ENCODE data around the gene DCD.
A peak's percentile ranks its signal among the peaks of the same experiment; 100 is the strongest.

The DCD gene

GRCh38 chr12:54660320-54660962 is 12.3 kb upstream of the DCD start:
- Histone ChIP-seq H3K9me2 (replicated peaks; ENCODE audit: control insufficient read depth, low read length) (no peaks in the 10 kb centered on the region), H3K79me2 (ENCODE audit: control insufficient read depth, low read length) (no peaks in the 10 kb centered on the region), H3K27ac (ENCODE audit: low read depth, low read length) (no peak overlapping the region), H3K4me2 (ENCODE audit: low read length) (no peak overlapping the region), H3K4me1 (ENCODE audit: control insufficient read depth, low read length) (peaks cover 9% of the 10 kb centered on the region), H3K4me3 (ENCODE audit: low read length) (no peak overlapping the region), H3K27me3 (ENCODE audit: control insufficient read depth, low read length) (peaks cover 24% of the 10 kb centered on the region), H3F3A (ENCODE audit: control insufficient read depth, insufficient read depth) (no peaks in the 10 kb centered on the region), H3K36me3 (ENCODE audit: control insufficient read depth, low read length) (no peaks in the 10 kb centered on the region), H4K20me1 (ENCODE audit: control insufficient read depth, insufficient read depth, low read depth, low read length) (no peaks in the 10 kb centered on the region), H3K9me3 (ENCODE audit: control insufficient read depth, insufficient read depth, low read length) (no peaks in the 10 kb centered on the region)
- TF ChIP-seq EZH2phosphoT487 (IDR thresholded peaks at IDR 0.05; ENCODE audit: borderline replicate concordance, low read length) (no peak), CTCF (IDR thresholded peaks at IDR 0.05; ENCODE audit: low read depth, low read length, poor library complexity, severe bottlenecking) (no peak)

DNA sequence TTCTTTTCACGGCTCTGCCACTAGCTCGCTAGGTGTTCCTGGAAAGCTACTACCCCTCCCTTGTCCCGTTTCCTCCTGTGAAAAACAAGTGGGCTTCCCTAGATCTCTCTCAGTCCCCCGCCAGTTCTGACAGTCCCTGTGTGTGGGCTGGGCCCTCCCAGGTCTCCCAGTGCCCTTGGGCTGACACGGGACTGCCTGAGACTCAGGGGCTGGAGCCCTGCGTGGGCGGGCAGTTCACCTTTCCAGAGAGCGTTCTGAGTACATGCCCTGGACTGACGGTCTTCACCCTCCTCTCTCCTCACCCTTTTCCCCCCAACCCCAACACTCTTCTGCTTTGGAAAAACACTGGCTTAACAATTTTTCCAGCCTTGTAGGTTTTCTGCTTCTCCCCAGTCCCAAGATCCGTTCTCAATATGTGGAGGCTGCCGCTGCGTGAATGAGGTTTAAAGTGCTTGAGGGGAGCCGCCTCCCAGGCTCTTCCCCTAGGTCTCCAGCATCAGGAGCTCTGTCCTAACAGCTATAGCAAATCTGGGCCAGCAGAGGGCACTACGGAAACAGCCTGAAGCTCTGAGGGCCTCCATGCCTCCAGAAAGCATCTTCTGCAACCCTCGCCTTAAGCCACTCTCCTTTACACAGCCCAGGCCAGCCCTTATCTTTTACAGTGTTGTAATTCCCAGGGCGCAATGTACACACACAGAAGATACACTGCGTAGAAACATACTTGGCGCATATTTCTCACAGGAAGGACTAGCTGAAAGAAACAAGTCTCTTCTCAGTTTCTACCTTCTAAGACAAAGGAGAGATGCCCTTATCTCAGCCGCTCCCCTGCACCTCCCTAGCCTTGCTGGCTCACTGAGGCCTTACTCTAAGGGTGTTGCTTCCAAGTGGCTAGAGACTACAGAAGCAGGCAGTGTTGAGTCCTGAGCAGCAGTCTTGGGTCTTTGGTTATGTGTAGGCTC is 10.4 kb upstream of the DCD start:
- peaks cover 3% of the 10 kb centered on the region; the same call in 1 of the 2 replicates for H3K4me1 ChIP-seq (ENCODE audit: control insufficient read depth, low read length)
- H3F3A ChIP-seq (ENCODE audit: control insufficient read depth, insufficient read depth): no peaks in the 10 kb centered on the region
- H3K36me3 ChIP-seq (ENCODE audit: control insufficient read depth, low read length): no peaks in the 10 kb centered on the region
- no peaks in the 10 kb centered on the region for H3K9me2 ChIP-seq (replicated peaks; ENCODE audit: control insufficient read depth, low read length)
- no peak overlapping the region for H3K4me3 ChIP-seq (ENCODE audit: low read length)
- no peaks in the 10 kb centered on the region for H3K9me3 ChIP-seq (ENCODE audit: control insufficient read depth, insufficient read depth, low read length)
- H4K20me1 ChIP-seq (ENCODE audit: control insufficient read depth, insufficient read depth, low read depth, low read length): no peaks in the 10 kb centered on the region
- H3K27me3 ChIP-seq (ENCODE audit: control insufficient read depth, low read length): peaks cover 34% of the 10 kb centered on the region
- TF ChIP-seq EZH2phosphoT487 (IDR thresholded peaks at IDR 0.05; ENCODE audit: borderline replicate concordance, low read length): no peak
- TF ChIP-seq CTCF (IDR thresholded peaks at IDR 0.05; ENCODE audit: low read depth, low read length, poor library complexity, severe bottlenecking): peak; percentile 81
- peak overlapping the region; percentile 35 for H3K4me2 ChIP-seq (ENCODE audit: low read length)
- H3K27ac ChIP-seq (ENCODE audit: low read depth, low read length): no peak overlapping the region
- no peaks in the 10 kb centered on the region for H3K79me2 ChIP-seq (ENCODE audit: control insufficient read depth, low read length)

- peaks cover 37% of the 10 kb centered on the region for H3K27me3 ChIP-seq (ENCODE audit: control insufficient read depth, low read length)
- no peaks in the 10 kb centered on the region for H3K9me2 ChIP-seq (replicated peaks; ENCODE audit: control insufficient read depth, low read length)
- H3K9me3 ChIP-seq (ENCODE audit: control insufficient read depth, insufficient read depth, low read length): no peaks in the 10 kb centered on the region
- H3K79me2 ChIP-seq (ENCODE audit: control insufficient read depth, low read length): no peaks in the 10 kb centered on the region
- H3K36me3 ChIP-seq (ENCODE audit: control insufficient read depth, low read length): no peaks in the 10 kb centered on the region
- H3K4me2 ChIP-seq (ENCODE audit: low read length): no peak overlapping the region
- H3F3A ChIP-seq (ENCODE audit: control insufficient read depth, insufficient read depth): no peaks in the 10 kb centered on the region
- no peak overlapping the region for H3K27ac ChIP-seq (ENCODE audit: low read depth, low read length)
- TF ChIP-seq EZH2phosphoT487 (IDR thresholded peaks at IDR 0.05; ENCODE audit: borderline replicate concordance, low read length): no peak
- no peak for TF ChIP-seq CTCF (IDR thresholded peaks at IDR 0.05; ENCODE audit: low read depth, low read length, poor library complexity, severe bottlenecking)
- peaks cover 3% of the 10 kb centered on the region; the same call in 1 of the 2 replicates for H3K4me1 ChIP-seq (ENCODE audit: control insufficient read depth, low read length)
- no peaks in the 10 kb centered on the region for H4K20me1 ChIP-seq (ENCODE audit: control insufficient read depth, insufficient read depth, low read depth, low read length)
- no peak overlapping the region for H3K4me3 ChIP-seq (ENCODE audit: low read length)
Observed at GRCh38 chr12:54657105-54657607, 9.0 kb upstream of the DCD start.

All from DOHH2 (cell line).